Activated effector memory CD4-positive, alpha-beta T cell treated with Interleukin-2 at 50 U/mL for 16 hours (primary cell): ENCODE results near the gene AIP.
A peak's percentile ranks its signal among the peaks of the same experiment; 100 is the strongest.

Experiments used
- DNase-seq: peaks from one replicate; pipeline ENCODE4 v3.0.0-alpha.2; 2020

The AIP gene

DNA sequence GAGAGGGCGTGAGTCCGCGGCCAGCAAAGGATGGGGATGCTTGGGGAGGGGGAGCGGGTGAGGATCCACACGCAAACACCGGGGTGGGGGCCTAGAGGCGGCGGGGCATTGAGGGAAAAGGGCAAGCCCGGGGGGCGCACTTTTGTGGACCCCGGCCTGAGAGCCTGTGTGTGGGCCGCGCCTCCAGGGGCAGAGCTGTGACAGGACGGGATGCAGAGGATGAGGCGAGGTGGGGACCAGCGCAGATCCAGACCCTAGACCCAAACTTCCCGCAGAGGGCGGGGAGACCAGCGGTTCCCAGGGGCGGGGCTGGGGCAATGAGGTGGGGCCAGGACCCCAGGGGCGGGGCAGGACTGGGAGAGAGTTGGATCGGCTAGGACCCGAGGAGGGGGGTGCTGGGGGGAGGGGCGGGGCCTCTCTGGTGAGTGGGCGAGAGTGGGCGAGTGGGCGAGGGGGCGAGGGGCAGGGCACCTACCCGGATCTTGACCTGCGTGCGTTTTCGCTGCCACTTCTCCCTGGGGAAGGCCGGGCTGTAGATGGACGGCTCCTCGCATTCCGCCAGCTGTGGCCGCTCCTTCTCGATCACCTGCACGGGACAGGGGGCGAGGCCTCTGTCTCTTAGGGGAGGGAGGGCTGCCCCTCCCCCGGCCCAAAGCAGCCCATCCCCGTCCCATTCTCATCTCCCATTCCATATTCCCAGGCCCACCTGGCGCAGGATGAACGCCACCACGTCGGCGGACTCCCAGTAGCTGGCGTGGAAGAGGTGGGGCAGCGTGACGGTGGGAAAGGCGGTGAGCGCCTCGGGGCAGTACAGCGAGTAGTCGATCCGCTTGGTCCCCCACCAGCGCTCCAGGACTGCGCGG, 11.8 kb downstream of the AIP start:
- DNase-seq = no peak

DNA sequence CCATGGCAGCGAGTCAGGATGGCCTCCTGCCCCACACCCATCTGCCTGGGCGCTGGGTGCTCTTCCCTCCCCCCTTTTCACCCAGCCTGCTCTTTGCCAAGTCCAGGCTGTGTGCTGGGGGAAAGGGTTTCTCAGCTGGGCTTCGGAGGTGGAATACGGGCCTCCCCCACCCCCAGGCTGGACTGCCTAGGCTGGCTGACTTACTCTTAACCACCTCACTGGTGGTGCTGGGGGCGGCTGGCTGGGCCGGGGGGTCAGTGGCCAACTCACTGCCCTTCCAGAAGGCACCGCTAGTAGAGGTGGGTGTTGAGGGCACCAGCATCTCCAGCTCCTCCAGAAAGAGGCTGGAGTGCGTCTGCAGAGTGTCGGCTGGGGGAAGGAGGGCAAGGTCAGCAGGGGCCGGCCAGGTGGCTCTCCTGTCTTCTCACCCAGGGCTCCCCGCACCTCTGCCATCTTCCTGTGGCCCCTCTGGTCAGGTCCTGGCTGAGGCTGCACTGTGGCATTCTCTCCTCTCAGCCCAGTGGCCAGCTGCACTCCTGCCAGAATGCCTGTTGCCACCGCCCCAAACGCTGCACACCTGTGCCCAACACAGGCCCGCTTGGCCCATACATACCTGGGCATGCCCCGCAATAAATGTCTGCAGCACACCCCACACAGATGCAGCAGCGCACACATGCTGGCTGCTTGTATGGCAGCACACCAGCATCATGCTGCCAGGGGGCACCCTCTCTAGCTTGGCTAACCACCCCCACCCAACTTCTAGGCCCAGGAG, 12.6 kb downstream of the AIP start:
- DNase-seq = no peak

DNA sequence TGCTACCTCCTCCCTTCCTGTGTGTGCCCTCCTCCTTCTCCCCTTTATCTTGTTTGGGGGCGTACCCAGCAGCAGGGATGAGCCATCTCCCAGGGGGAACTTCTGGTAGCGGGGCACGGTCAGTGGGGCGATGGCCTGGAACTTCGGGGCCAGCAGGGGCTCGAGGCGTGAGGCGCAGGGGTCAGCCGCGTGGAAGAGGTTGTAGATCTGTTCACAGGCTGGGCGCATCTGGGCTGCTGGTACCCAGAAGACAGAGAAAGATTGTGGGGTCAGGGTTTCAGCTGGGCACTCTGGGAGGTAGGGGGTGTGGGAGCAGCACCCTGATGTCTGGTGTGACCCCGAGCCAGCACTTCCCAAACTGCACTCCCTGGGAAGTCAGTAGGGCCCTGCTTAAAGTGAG, 13.3 kb downstream of the AIP start:
- no peak for DNase-seq

DNA sequence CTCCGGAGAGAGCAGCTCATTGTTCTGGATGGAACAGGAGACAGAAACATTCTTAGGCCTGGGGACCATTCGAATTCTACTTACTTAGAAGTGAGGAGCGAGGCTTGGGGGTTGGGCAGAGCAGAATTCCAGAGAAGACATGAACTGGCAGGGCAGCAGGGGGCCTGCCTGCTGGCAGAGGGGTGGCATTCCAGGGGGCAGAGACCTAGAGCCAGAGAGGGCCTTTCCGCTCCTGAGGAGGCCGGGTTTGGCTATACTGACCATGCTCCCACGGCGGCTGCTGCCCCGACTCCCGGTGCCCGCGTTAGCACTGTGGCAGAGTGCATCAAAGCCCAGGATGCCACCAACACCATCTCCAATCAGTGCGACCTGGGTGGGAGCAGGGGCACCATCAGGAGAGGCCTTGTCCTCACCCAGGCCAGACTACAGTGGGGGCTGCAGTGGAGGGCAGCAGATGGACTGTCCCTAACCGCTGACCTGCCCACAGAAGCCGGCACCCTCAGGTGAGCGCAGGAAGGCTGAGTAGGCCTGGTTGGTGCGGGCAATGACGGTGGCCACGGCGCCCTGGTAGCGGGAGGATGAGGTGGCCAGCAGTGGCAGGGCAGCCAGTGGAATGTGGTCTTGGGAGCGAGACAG, 14.9 kb downstream of the AIP start:
- DNase-seq = no peak

DNA sequence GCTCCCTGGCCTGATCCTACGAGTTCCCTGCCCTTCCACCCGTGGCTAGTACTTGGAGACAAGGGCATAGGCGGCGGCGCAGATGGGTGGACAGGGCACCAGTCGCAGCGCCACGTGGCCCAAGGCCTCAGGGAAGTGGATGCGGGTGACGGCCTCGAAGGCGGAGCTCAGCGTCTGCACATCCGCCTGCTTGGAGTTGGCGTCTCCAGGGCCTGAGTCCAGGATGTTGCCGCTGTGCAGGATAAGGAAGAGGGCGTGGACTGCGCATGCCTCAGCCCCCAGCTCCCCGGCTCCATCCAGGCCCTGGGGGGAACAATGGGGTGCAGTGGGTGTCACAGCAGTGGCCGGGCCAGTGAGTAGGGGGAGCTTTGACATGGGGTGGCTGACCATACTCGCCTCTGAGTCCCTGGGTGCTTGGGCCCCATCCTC, 15.7 kb downstream of the AIP start:
- DNase-seq = no peak

DNA sequence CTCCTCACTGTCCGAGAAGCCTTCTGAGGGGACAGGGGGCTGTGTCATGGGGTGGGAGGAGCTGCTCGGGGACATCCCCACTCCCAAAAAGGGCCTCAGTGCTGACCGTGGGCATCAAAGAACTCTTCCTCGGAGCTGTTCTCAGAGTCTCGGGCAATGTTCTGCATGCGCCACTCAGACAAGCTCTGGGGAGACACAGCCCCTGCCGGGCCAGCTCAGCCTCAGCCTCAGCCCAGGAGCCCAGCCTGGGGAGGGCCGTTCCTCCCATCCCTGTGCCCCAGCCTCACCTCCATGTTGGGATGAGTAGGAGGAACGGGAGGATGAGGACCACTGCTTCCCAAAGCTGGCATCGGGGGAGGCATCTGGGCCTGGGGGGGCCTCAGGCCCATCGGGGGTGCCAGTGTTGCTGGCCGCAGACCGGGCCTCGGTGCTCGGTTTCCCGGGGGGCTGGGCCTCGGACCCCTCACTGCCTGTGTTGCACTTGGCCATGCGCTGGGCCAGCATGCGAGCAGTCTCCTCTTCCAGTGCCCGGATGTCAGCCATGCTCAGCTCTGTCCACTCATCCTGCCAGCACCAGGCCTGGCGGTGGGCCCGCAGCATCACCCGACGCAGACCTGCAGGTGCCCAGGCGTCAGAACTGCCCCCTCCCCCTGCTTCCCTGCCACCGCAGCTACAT, 17.1 kb downstream of the AIP start:
- no peak for DNase-seq

DNA sequence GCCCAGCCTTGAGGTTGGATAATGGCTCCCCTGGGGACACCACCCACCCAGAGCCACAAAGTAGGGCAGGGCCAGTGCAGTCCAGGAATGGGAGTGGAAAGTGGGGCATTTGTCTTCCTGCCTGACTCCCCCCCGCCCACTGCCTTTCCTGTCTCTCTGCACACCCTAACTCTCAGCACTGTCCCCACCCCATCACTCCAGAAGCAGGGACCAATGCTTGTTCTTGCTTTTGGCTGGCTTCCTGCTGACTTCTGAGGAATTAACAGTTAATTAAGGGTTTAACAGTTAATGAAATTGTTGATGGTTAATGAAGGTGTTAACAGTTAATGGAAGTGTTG, 17.6 kb downstream of the AIP start:
- no peak for DNase-seq

DNA sequence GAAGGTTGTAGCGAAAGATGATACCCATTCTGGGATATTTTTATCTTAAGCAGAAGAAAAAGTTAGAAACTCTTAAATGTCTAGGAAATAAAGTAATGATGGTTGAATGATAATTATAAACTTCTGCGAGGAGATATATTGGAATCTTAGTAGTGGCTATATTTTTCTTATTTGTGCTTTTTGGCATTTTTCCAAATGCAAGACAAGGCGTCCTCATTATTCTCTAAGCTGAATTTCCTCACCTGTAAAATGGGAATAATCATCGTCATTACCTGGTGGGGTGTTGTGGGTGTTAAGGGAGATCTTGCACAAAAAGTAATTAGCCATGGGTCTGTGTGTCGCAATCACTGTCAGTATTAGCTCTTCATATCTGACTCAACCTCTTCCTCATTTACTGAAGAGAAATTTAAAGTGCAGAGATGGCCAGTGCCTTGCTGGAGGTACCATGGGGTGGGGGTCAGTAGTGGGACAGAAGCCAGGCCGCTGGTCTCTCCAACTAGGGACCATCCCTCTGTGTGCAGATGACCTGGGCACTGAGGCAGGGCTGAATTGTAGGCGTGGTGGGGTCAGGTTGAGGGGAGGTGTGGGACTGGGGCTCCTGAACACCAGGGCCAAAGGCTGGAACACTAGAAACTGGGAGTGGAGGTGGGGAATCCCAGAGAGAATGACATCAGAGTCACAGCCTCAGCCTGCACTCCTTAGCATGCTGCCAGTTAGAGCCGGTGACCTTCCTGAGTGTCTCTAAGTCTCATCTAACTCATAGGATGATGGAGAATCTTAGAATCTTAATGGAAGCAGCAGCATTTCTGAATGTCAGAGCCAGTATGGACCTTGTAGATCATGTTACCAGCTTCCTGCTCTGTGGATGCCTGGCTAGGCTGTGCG, 18.2 kb downstream of the AIP start:
- DNase-seq = no peak

DNA sequence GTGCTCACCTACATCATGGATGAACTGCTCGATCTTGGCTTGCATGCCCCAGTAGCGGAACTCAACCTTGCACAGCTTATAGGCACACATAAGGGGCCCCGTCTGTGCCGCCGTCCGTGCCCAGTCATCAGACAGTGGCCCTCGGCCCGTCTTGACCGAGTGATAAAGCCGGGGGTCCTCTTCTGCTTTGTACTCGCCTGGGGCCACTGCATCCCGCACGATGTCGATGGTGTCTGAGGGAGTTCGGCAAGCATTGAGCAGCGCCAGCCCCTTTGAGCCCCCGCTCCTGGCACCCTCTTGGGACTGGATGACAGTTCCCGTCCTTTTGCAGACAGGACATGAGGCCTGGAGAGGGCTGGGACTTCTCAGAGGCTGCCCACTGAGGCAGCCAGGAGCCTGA, 19.0 kb downstream of the AIP start:
- no peak for DNase-seq

DNA sequence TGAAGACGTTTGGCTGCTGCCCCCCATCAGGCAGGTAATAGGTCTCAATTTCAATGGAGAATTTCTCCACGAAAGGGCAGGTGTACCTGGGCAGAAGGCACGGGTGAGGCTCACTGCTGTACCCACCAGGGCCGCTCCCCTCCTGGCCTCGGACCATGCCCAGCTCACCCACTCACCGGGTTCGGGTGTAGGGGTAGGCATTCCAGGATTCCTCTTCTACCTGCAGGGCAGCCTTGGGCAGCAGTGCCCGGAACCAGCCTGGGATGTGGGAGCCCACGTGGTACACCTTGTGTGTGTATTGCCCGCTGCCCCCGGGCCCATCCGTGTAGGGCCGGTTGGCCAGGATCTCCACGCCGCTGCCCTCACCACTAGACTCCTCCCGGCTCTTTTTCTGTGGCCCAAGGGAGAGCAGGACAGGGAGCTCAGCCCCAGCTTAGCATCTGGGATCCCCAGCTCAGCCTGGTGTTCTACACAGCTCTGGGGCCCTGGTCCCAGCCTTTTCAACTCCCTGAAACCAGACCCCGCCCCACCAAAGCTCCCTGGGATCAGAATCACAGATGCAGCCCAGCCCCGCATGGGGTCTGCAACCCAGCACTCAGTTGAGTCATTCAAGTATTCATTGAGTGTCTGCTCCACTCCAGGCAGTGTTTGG, 19.6 kb downstream of the AIP start:
- no peak for DNase-seq

DNA sequence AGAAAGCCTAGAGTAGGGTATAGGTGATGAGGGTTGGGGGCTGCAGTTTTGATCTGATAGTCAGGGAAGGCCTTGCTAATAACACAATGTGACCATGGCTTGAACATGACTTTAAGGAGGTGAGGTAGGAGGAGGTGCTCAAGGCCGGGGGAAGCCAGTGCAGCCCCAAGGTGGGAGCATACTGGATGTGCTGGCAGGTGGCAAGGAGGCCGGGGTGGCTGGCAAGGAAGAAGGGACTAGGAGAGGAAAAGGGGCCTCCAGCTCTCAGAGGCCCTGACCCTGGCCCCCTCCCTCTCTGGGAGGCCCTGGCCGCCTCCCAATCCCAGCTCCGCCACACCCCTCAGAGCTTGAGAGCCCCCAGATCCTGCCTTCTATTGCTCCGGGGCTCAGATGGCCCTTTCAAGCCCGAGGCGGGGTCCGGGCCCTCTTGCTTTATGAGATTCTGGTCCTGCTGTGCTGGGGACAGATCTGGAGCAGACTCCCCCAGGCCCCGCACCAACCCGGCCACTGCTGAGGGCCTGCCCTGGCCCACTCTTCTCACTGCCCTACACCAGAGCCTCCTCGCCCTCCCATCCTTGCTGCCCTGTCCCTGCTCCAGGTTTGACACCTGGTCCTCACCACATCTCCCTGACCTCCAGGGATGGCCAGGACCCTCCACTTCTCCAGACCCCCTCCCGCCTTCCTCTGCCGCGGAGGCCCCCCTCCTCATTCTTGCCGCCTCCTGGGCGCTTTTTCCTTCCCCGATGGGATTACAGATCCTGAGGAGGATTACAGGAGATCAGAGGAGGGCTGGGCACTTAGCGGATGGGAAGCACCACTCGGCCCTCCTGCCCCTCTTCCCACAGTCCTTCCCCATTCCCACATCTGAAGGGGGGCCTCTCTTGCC, 20.5 kb downstream of the AIP start:
- no peak for DNase-seq

DNA sequence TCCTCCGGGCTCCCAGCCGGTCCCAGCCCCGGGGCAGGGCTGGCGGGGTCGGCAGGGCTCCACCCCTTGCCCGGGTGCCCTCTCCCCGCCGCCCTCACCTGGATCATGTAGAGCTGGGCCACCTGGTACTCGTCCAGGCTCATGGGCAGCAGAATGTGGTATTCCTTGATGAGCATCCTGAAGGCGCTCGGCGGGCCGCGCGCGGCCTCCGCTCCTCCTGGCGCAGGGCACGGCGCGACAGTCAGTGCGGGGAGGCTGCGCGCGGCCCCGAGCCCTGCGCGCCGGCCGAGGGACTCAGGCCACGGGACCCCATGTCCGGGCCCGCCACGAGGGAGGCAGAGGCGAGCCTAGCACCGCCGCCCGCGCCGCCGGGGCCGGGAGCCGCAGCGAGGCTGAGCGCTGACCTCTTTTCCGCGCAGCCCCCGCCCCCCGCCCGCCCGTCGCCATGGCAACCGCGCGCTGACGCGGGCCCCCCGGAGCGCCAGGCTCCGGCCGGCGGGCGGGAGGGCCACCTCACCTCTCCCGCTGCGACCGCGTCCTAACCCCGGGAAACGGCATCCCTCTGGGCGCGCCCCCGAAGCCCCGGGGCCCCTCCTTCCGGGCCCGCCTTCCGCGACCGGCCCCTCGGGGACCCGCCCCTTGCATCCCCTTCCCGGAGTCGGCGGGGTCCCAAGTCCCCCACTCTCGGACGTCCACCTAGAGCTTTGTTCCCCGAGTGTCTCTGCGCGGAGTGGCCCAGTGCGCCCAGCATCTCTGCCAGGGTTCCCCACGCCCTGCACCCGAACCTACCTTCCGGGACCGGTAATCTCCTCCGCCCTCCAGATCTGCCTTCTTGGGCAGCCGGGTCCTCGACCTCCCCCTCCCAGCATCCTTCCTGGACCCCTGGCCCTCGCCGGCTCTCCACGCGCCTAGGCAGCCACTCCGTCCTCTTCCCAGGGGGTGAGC, 21.5 kb downstream of the AIP start:
- DNase-seq = peak; percentile 15

DNA sequence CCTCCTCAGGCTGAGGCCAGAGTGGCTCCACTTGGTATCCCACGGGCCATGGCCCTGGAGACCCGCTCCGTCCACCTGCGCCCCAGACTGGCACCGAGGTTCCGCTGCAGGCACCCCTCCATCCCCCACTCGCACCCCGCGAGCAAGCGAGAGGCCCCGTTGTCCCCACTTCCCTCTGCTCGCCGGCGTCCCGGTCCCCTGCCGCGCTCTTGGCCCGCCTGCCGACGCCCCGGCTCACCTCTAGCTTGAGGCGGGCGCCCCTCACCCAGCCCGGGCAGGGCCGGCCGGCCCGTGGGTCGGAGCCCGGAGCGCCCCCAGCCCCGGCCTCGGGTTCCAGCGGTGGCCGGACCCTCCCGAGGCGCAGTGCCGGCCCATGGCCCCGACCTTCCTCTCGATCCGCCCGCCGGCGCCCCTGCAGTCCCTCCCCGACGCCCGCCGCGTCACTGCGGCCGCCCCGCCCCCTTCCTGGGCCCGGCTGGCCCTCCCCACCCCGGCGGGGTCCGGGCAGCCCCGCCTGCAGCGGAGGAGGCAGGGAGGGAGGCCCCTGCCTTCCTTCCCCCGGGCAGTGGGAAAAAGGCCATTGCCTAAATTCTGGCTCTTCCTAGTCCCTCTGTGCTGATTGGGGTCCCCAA, 22.2 kb downstream of the AIP start, which contains the start of gene PITPNM1:
TSS of gene PITPNM1 (minus strand) at position 414 of the 632 bp plus-strand sequence. CDS start 1,183 bp downstream, outside the sequence.
- peak; percentile 63 for DNase-seq

DNA sequence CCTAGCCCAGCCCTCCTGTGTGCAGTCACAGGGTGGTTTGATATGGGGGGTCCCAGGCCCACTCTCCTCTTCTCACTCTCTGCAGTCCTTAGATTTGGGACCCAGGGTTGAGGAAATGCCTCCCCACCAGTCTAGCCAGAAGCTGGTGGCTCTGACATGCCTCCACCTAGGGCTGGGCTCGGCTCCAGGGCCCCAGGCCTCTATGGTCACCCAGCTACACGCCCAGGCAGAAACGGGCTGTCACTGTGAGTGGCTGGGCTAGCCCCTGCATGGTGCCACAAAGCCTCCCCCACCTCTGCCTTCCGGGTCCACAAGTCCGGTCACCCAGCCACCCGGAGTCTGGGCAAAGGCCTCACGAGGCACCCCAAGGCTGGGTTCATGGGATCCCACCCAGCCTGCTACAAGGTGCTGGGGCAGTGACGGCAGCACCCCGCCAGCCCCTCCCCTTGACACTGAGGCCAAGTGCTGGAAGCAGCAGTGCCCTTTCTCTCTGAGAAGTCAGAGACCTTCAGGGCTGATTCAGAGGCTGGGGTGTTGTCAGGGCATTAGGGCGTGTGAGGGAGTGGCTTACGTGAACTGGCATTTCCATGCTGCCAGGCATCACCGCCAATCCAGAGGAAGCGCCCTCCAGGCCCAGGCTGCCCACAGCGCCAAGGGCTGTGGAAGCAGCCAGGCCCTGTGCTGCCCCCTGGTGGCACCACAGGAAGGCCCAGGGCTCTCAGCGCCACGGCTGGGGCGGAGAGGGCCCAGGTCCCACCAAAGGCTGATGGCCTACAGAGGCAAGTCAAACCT, 23.0 kb downstream of the AIP start:
- DNase-seq = peak; percentile 82

DNA sequence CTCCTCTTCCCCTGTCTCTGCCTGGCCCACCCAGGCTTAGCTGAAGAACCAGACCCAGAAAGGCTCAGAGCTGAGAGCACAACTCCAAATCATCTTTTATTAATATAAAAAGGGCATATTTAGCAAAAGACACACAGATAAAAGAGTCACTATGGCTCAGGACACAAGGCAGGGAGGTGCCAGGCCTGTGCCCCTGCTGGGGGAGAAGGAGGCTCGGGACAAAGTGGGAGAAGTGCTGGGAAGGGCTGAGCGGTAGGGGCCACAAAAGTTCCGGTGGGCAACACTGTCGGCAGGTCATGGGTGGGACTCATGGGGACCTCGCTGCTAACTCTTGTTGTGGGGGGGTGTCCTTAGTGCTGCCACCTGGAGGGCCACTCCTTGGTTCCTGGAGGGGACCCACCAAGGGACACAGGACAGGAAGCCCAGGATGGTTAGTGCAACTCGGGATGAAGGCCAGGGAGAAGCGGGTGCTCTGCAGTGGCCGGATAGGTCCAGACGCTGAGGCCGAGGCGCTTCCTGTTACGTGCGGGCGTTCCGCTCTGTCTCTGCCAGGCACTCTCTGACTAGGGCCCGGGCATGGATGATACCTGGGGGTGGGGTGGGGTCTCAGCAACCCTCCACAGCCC, 23.7 kb downstream of the AIP start:
- DNase-seq = no peak

DNA sequence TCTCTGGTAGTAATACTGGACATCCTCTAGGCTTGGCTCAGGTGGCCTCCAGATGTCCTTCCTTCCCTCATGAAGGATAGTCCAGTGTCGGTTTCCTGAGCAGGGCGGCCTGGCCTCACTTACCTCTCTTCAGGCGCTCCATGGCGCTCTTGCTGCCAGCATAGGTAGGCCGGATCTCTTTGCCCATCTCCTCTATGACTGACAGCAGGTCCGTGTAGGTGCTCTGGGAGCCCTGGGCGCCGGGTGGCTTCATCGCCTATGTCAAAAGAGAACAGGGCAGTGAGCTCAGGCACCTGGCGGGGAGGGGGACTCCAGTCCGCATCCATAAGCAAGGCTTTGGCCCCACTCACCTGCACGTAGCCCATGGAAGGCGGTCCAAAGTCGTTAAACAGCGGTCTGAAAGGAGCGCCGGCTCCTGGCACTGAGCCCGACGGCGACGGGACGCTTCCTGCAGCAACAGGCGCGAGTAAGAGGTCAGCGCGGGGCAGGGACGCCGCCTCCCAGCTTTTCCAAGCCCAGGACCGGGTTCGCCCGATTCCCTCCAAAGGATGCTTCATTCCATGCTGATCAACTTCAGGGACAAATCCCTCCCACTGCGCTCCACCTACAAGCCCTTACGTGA, 24.5 kb downstream of the AIP start:
- no peak for DNase-seq
